ENCODE measurements around the gene CNTNAP5. TPM values are rescaled to one million over a fixed set of nuclear protein-coding genes. Genes with fewer than 3 reads are reported as not detected.
A peak's percentile ranks its signal among the peaks of the same experiment; 100 is the strongest.

CNTNAP5 gene
- total RNA-seq, 1 donor from 2014 or later: not detected

DNA sequence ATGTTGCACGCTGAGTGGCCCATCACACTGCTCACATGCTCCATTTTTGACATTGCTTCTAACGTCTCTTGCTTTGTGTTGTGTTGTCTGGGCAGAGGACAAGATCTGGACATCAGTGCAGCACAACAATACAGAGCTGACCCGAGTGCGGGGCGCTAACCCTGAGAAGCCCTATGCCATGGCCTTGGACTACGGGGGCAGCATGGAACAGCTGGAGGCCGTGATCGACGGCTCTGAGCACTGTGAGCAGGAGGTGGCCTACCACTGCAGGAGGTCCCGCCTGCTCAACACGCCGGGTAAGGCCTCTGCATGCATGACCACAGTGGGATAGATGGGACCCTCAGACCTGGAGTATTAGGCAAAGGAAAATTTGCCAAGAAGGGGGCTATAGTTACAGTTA lies 622.6 kb downstream of the CNTNAP5 start:
- no peak for TF ChIP-seq CTCF (conservative IDR thresholded peaks at IDR 0.05; ENCODE audit: low read depth, low read length)
- H3K4me3 ChIP-seq (ENCODE audit: low read depth, low read length): no peak overlapping the region
- no peak for DNase-seq (ENCODE audit: low read depth)

- DNase-seq (ENCODE audit: low read depth): peak; percentile 54
- TF ChIP-seq CTCF (conservative IDR thresholded peaks at IDR 0.05; ENCODE audit: low read depth, low read length): no peak
- H3K4me3 ChIP-seq (ENCODE audit: low read depth, low read length): no peak overlapping the region
Measured at GRCh38 chr2:124649001-124649400, 623.9 kb downstream of the CNTNAP5 start.

DNA sequence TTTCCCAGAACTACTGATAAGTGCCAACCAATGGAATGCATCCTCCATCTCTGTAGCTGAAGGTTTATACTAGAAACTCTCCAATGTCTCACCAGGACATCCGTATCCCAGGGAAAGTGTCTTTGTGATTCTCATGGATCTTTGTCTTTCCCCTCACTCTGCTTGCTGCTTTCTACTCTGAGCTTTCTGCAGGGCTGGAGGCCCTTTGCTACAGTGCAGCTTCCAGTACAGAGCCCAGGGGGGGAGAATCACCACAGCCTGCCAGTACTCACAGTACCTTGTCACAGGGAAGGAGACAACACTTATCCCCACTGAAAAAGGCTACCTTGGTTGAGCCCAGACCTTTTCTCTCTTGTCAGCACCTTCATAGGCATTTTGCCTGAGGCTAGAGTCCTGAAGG lies 627.0 kb downstream of the CNTNAP5 start:
- no peak for TF ChIP-seq CTCF (conservative IDR thresholded peaks at IDR 0.05; ENCODE audit: low read depth, low read length)
- H3K4me3 ChIP-seq (ENCODE audit: low read depth, low read length): no peak overlapping the region
- no peak for DNase-seq (ENCODE audit: low read depth)

DNA sequence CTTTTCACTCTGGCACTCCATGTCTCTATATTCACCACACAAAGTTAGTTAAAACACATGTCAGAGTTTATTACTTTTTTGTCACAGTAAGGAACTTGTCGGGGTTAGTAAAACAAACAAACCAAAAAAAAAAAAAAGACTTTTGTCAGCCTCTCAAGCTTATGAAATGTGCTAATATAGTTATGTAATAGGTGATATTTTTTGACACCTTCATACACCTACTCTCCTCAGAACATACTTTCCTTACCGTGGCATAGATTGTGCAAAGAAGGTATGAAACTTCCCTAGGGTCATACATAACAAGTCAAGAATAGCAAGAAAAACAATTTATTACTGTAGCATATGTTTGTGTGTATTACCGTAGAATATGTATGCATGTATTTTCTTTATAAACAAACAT lies 633.3 kb downstream of the CNTNAP5 start:
- H3K4me3 ChIP-seq (ENCODE audit: low read depth, low read length): no peak overlapping the region
- no peak for TF ChIP-seq CTCF (conservative IDR thresholded peaks at IDR 0.05; ENCODE audit: low read depth, low read length)
- no peak for DNase-seq (ENCODE audit: low read depth)

- no peak overlapping the region for H3K4me3 ChIP-seq (ENCODE audit: low read depth, low read length)
- TF ChIP-seq CTCF (conservative IDR thresholded peaks at IDR 0.05; ENCODE audit: low read depth, low read length): no peak
- no peak for DNase-seq (ENCODE audit: low read depth)
Measured at GRCh38 chr2:124661558-124661957, 636.5 kb downstream of the CNTNAP5 start.

- no peak for TF ChIP-seq CTCF (conservative IDR thresholded peaks at IDR 0.05; ENCODE audit: low read depth, low read length)
- no peak for DNase-seq (ENCODE audit: low read depth)
- no peak overlapping the region for H3K4me3 ChIP-seq (ENCODE audit: low read depth, low read length)
Measured at GRCh38 chr2:124662946-124663644, 638.0 kb downstream of the CNTNAP5 start.

- TF ChIP-seq CTCF (conservative IDR thresholded peaks at IDR 0.05; ENCODE audit: low read depth, low read length): no peak
- no peak overlapping the region for H3K4me3 ChIP-seq (ENCODE audit: low read depth, low read length)
- no peak for DNase-seq (ENCODE audit: low read depth)
Measured at GRCh38 chr2:124663645-124663997, 638.5 kb downstream of the CNTNAP5 start.

Data from epithelial cell of proximal tubule (primary cell).